Activated CD8-positive, alpha-beta memory T cell treated with anti-CD3 and anti-CD28 coated beads, Interleukin-2, amount 10 ng/mL, durations not matched to agents 7 days and 5 days (primary cell): ENCODE data around the gene USP49. TPM values are rescaled to one million over a fixed set of nuclear protein-coding genes. Genes with fewer than 3 reads are reported as not detected.

Experiments used
- ATAC-seq: fragments of 150-1000 bp; cut with Tn5 transposase; one replicate; pipeline ENCODE4 v1.10.0; 2021; ENCODE audit warnings: moderate library complexity
- CTCF ChIA-PET: fragments of 350-600 bp; sonication (Branson Sonifier 250); formaldehyde crosslinking; loops from one replicate; lab custom pipeline; 2021; ENCODE audit warnings: antibody characterized with exemption; lab: Charles Lee
- DNase-seq: peaks from one replicate; pipeline ENCODE4 v3.0.0-alpha.2; 2020
- H3K27ac Mint-ChIP-seq: one replicate; pipeline ENCODE4 v1.8.0; 2021; ENCODE audit warnings: mild to moderate bottlenecking, mixed read lengths
- H3K27me3 Mint-ChIP-seq: one replicate; pipeline ENCODE4 v1.8.0; 2021; ENCODE audit warnings: mixed read lengths
- H3K36me3 Mint-ChIP-seq: one replicate; pipeline ENCODE4 v1.8.0; 2021; ENCODE audit warnings: mild to moderate bottlenecking, mixed read lengths
- H3K4me1 Mint-ChIP-seq: one replicate; pipeline ENCODE4 v1.8.0; 2021; ENCODE audit warnings: mixed read lengths
- H3K4me3 Mint-ChIP-seq: one replicate; pipeline ENCODE4 v1.8.0; 2021; ENCODE audit warnings: mild to moderate bottlenecking, moderate library complexity, mixed read lengths
- H3K9me3 Mint-ChIP-seq: one replicate; pipeline ENCODE4 v1.8.0; 2022; ENCODE audit warnings: low read depth, mixed read lengths
- total RNA-seq, 2 experiments: library from RNA; stranded (reverse); gene quantifications; one replicate each; pipeline ENCODE4 v1.2.3, GENCODE V29; 2021

The USP49 gene
- total RNA-seq, 2 experiments from 2014 or later, result 7.7 to 9.1 TPM

GRCh38 chr6:41836022-41836659 is 59.0 kb downstream of the USP49 start:
- no peak for ATAC-seq
- Mint-ChIP-seq H3K9me3 (no peaks in the 10 kb centered on the region), H3K36me3 (peaks cover 4% of the 10 kb centered on the region), H3K4me3 (no peak overlapping the region), H3K27ac (no peak overlapping the region), H3K4me1 (no peaks in the 10 kb centered on the region), H3K27me3 (no peaks in the 10 kb centered on the region)
- DNase-seq, result no peak
- CTCF ChIA-PET, result interaction anchor here (0.7 kb wide), 1 partner anchor 275 kb away, joined by 3 read pairs; no protein-coding TSS in a partner anchor

- ATAC-seq, result no peak
- Mint-ChIP-seq H3K36me3 (peaks cover 1% of the 10 kb centered on the region), H3K27me3 (no peaks in the 10 kb centered on the region), H3K4me3 (no peak overlapping the region), H3K27ac (no peak overlapping the region), H3K4me1 (no peaks in the 10 kb centered on the region), H3K9me3 (no peaks in the 10 kb centered on the region)
- DNase-seq, result no peak
- CTCF ChIA-PET, result interaction anchor here (1.2 to 1.9 kb wide), 2 partner anchors 25 to 46 kb away, joined by 3 to 4 read pairs; no protein-coding TSS in a partner anchor
Measured at GRCh38 chr6:41832263-41832662, 62.9 kb downstream of the USP49 start.

GRCh38 chr6:41826343-41827022 is 68.7 kb downstream of the USP49 start:
- Mint-ChIP-seq H3K4me3 (no peak overlapping the region), H3K4me1 (no peaks in the 10 kb centered on the region), H3K9me3 (no peaks in the 10 kb centered on the region), H3K27me3 (no peaks in the 10 kb centered on the region), H3K27ac (no peak overlapping the region), H3K36me3 (no peaks in the 10 kb centered on the region)
- no peak for DNase-seq
- CTCF ChIA-PET, result no interaction called here
- ATAC-seq, result no peak

DNA sequence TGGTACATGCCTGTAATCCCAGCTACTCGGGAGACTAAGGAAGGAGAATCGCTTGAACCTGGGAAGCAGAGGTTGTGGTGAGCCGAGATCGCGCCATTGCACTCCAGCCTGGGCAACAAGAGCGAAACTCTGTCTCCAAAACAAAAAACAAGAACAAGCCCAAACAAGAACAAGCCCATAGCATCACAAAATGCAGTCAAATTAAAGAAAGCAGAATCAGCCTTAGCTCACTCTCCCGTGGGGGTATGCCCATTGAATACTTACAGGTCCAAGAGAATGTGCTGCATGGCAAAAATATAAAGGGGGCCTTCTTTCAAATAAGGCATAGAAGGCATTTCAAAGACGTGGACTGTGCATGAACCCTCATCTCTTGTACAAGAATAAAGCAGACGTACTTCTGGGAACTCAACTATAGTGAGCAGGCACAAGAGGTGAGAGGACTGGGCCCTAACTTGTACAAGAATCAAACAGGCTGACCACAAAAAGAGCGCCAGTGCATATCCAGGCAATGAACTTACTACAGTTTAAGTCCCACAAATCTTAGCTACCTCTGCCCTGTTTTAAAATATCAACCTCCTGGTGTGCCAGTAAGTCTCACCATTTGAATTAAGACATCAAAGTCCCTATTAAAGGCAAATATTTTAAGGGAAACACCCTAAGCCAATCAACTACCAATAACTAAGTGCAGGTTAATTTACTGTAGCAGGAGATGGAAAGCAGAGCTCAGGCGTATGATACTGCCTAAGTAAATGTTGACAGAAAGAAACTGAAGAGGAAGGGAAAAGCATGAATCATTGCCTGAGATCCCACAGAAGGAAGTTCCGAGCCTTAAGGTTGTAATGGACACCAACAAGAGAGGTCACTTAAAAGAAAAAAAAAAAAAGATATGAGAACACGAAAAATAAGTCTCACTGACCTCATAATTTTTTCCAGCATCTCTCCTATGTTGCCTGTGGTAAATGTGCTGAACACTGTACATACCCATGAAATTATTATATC is 70.3 kb downstream of the USP49 start:
- no peaks in the 10 kb centered on the region for H3K36me3 Mint-ChIP-seq
- no peaks in the 10 kb centered on the region for H3K9me3 Mint-ChIP-seq
- no peak for ATAC-seq
- no peak overlapping the region for H3K27ac Mint-ChIP-seq
- no peaks in the 10 kb centered on the region for H3K4me1 Mint-ChIP-seq
- no peaks in the 10 kb centered on the region for H3K27me3 Mint-ChIP-seq
- CTCF ChIA-PET, result interaction anchor here (1.3 kb wide), 1 partner anchor 23 kb away, joined by 3 read pairs; no protein-coding TSS in a partner anchor
- no peak for DNase-seq
- no peak overlapping the region for H3K4me3 Mint-ChIP-seq

DNA sequence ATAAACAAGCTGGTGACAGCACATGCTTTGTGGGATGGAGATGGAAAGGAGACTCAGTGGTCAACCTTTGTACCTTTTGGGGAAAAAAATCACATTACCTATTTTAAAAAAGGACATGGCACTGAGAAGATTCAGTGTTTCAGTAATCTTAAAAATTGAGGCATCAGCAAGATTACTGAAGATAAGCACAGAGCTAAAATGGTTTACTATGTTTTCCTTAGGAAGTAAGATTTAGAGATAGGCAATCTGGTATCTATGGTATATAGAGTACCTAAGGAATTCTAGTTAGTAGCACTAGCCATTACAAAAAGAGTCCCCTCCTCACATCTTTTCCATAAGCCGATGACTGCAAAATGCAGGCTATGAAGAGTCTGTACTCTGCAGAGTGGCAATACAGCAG is 72.0 kb downstream of the USP49 start:
- CTCF ChIA-PET, result no interaction called here
- H3K27me3 Mint-ChIP-seq, result no peaks in the 10 kb centered on the region
- H3K27ac Mint-ChIP-seq, result no peak overlapping the region
- H3K9me3 Mint-ChIP-seq, result no peaks in the 10 kb centered on the region
- no peak for ATAC-seq
- H3K4me1 Mint-ChIP-seq, result no peaks in the 10 kb centered on the region
- H3K4me3 Mint-ChIP-seq, result no peak overlapping the region
- no peak for DNase-seq
- no peaks in the 10 kb centered on the region for H3K36me3 Mint-ChIP-seq

- Mint-ChIP-seq H3K4me3 (no peak overlapping the region), H3K36me3 (no peaks in the 10 kb centered on the region), H3K27me3 (no peaks in the 10 kb centered on the region), H3K9me3 (no peaks in the 10 kb centered on the region), H3K4me1 (no peaks in the 10 kb centered on the region), H3K27ac (no peak overlapping the region)
- CTCF ChIA-PET, result interaction anchor here (1.0 kb wide), 2 partner anchors 26 to 227 kb away, joined by 3 read pairs; no protein-coding TSS in a partner anchor
- DNase-seq (no peak), ATAC-seq (no peak)
Measured at GRCh38 chr6:41822021-41822420, 73.2 kb downstream of the USP49 start.

DNA sequence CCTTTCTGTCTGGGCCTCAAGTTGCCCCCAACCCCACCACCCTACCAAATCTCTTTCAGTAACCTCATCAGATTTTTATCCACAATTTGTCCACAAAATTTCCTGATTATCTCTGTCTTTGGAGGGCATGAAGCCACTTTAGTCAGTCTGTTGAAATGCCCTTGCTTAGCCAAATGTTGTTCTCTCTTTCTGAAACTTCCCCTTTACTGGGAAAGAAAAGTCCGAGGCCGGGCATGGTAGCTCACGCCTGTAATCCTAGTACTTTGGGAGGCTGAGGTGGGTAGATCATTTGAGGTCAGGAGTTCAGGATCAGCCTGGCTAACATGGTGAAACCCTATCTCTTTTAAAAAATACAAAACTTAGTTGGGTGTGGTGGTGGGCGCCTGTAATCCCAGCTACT is 73.9 kb downstream of the USP49 start:
- CTCF ChIA-PET, result interaction anchor here (1.0 kb wide), 2 partner anchors 27 to 228 kb away, joined by 3 read pairs; no protein-coding TSS in a partner anchor
- no peak for ATAC-seq

DNA sequence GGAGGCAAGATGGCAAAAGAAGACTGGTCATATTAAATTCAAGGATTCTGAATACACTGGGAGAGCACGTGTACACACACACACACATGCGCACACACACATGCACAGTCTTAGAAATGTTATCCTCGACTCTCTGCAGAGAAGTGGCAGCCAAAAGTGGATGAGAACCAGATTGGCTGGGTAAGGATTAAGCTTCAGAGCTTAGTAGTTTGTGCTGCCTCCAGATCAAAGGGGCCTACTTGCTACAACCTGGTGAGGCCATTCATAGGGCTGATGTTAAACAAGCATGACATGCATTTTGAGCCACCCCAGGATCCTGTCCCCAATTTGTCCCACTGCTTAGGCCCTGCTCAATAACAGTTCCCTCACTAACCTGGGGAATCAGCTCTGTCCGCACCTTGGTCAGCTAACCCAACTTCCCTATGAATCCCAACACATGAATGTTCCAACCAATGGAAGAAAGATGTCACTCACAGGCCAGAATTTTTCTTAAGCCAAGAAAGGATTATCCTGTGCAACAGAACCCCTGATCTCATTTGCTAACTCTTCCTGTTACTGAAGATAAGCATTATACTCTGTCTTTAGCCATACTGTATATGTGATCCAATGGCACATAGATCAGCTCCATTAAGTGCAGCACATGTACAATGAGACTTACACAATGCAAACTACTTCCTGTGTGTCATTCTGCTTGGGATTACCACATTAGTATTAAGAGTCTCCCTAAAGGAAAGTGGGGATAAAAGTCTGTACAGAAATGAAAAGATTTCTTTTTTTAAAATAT is 76.7 kb downstream of the USP49 start:
- H3K9me3 Mint-ChIP-seq, result no peaks in the 10 kb centered on the region
- no peaks in the 10 kb centered on the region for H3K27me3 Mint-ChIP-seq
- no peaks in the 10 kb centered on the region for H3K36me3 Mint-ChIP-seq
- ATAC-seq (no peak), DNase-seq (no peak)
- H3K27ac Mint-ChIP-seq, result no peak overlapping the region
- H3K4me3 Mint-ChIP-seq, result no peak overlapping the region
- H3K4me1 Mint-ChIP-seq, result no peaks in the 10 kb centered on the region
- CTCF ChIA-PET, result interaction anchor here (0.8 to 1.2 kb wide), 2 partner anchors 31 to 45 kb away, joined by 3 read pairs; partner anchors contain the start of gene TOMM6

More for the DNA sequence above, 73.9 kb downstream of the USP49 start:
- Mint-ChIP-seq H3K36me3 (no peaks in the 10 kb centered on the region), H3K4me3 (no peak overlapping the region), H3K4me1 (no peaks in the 10 kb centered on the region), H3K27me3 (no peaks in the 10 kb centered on the region), H3K9me3 (no peaks in the 10 kb centered on the region), H3K27ac (no peak overlapping the region)
- no peak for DNase-seq

DNA sequence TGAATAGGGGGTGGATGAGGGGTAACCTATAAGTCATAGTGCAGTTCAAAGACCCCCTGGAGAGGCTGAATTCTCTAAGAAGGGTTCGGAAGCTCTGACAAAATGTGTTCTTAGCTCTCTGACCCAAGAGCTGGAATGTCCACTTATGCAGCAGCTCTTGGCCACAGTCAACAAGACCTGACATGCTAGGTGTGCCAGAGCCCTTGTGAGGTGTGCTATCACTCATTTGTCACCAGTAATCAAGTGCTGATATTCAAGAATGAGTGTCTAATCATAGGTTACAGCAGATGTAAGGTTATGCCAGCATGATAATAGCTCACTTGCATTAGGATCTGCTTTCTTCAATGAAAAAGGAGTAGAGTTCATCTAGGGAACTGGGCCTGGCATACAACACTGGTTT is 79.6 kb downstream of the USP49 start:
- CTCF ChIA-PET, result interaction anchor here (0.9 kb wide), 1 partner anchor 289 kb away, joined by 3 read pairs; no protein-coding TSS in a partner anchor
- ATAC-seq (no peak), DNase-seq (no peak)
- no peaks in the 10 kb centered on the region for H3K36me3 Mint-ChIP-seq
- H3K4me1 Mint-ChIP-seq, result no peaks in the 10 kb centered on the region
- H3K9me3 Mint-ChIP-seq, result no peaks in the 10 kb centered on the region
- no peaks in the 10 kb centered on the region for H3K27me3 Mint-ChIP-seq
- no peak overlapping the region for H3K4me3 Mint-ChIP-seq
- no peak overlapping the region for H3K27ac Mint-ChIP-seq

DNA sequence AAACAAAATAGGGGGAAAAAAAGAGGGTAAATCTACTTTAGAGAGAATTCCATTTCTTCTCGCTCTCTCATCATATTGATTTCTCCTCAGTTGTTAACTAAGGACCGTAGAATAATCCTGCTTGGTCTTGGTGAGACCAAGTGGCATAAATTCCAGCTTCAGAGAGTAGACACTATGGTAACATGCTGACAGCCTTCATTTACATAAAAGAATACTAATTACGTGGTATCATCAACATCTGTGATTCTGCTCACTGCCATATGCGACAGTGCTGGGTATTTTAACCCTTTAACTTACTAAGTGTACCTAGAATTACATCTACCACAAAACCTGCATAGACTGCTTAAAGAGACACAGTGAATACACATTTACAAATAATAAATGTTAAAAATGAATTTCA is 80.5 kb downstream of the USP49 start:
- Mint-ChIP-seq H3K9me3 (no peaks in the 10 kb centered on the region), H3K4me1 (no peaks in the 10 kb centered on the region), H3K27ac (no peak overlapping the region), H3K36me3 (no peaks in the 10 kb centered on the region), H3K27me3 (no peaks in the 10 kb centered on the region), H3K4me3 (no peak overlapping the region)
- CTCF ChIA-PET, result interaction anchor here (0.9 kb wide), 1 partner anchor 290 kb away, joined by 3 read pairs; no protein-coding TSS in a partner anchor
- ATAC-seq (no peak), DNase-seq (no peak)

- H3K36me3 Mint-ChIP-seq, result no peaks in the 10 kb centered on the region
- no peak overlapping the region for H3K27ac Mint-ChIP-seq
- no peak overlapping the region for H3K4me3 Mint-ChIP-seq
- no peaks in the 10 kb centered on the region for H3K27me3 Mint-ChIP-seq
- H3K9me3 Mint-ChIP-seq, result no peaks in the 10 kb centered on the region
- ATAC-seq, result no peak
- H3K4me1 Mint-ChIP-seq, result no peaks in the 10 kb centered on the region
- CTCF ChIA-PET, result interaction anchor here (1.3 kb wide), 1 partner anchor 27 kb away, joined by 5 read pairs; the partner anchor contains the start of gene TOMM6
- no peak for DNase-seq
Measured at GRCh38 chr6:41813956-41814355, 81.2 kb downstream of the USP49 start.

GRCh38 chr6:41813469-41813868 is 81.7 kb downstream of the USP49 start:
- no peaks in the 10 kb centered on the region for H3K9me3 Mint-ChIP-seq
- CTCF ChIA-PET, result interaction anchor here (1.3 kb wide), 1 partner anchor 26 kb away, joined by 5 read pairs; the partner anchor contains the start of gene TOMM6
- H3K4me3 Mint-ChIP-seq, result no peak overlapping the region
- H3K27ac Mint-ChIP-seq, result no peak overlapping the region
- H3K36me3 Mint-ChIP-seq, result no peaks in the 10 kb centered on the region
- no peak for DNase-seq
- H3K4me1 Mint-ChIP-seq, result no peaks in the 10 kb centered on the region
- ATAC-seq, result no peak
- H3K27me3 Mint-ChIP-seq, result no peaks in the 10 kb centered on the region
